NCI-H82 treated with DMSO at 0.1 percent for 48 hours (cell line): ENCODE results near the gene SLC8B1.

Experiments used
- DNase-seq: peaks from one replicate; lab custom pipeline; 2025; ENCODE audit not compliant: unreplicated experiment; lab: John Stamatoyannopoulos, UW

The SLC8B1 gene

GRCh38 chr12:113296557-113297213 lies 38.2 kb downstream of the SLC8B1 start:
- no peak for DNase-seq

GRCh38 chr12:113295886-113296556 lies 38.9 kb downstream of the SLC8B1 start:
- no peak for DNase-seq

DNA sequence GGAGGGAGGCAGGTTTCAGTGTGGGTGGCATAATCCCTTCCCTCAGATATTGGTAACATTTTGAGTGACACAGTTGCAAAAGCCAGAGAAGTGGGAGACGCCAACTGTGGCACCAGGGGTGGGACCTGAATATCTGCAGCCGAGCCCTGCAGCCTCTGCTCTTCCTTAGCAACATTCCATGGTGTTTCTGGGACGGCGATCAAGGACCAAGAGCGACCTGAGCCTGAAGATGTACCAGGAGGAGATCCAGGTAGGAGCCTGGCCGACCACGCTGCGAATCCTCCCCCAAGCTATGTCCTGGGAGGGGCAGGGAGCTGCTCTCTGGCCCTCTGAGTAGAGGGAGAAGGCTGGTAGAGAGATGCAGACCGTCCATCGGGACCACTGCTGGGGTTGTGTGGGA lies 41.8 kb downstream of the SLC8B1 start:
- DNase-seq = no peak

DNA sequence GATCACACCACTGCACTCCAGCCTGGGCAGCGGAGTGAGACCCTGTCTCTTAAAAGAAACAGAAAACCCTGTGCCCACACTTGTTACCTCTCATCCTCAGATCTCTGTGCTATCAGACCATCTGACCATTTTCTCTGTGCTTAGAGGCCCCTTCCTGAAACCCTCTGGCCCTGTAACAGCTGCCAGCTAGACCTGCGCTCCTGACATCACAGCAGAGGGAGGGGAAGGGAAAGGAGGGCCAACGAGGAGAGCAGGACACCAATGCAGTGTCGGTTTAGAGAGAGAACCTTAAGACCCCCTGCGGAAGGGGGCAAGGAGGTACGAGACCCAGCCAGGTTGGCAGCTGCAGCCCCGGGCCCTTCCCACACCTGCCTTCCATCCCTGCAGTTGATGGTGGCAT lies 42.4 kb downstream of the SLC8B1 start:
- DNase-seq = no peak

- DNase-seq = no peak
Measured at GRCh38 chr12:113292091-113292490, 42.8 kb downstream of the SLC8B1 start.

GRCh38 chr12:113291586-113291985 lies 43.3 kb downstream of the SLC8B1 start:
- DNase-seq = no peak

- DNase-seq = no peak
Measured at GRCh38 chr12:113290506-113290905, 44.4 kb downstream of the SLC8B1 start.

- DNase-seq = no peak
Measured at GRCh38 chr12:113289361-113289760, 45.5 kb downstream of the SLC8B1 start.

DNA sequence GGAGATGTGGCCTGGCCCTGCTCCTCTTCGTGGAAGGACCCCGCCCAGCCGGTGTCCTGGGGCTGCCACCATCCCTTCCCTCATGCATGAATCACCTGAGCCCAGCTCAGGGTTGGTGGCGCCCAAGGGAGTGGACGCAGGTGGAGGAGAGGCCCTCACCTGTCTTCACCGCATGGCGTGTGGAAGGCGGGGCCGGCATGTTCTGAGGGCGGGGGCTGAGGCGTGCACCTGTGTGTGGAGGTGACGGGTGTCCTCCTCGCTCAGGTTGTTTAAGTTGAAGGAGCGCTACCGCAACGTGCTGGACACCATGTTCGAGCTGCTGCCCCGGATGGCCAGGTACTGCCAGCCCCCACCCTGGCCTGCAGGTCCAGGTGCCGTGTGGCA lies 47.0 kb downstream of the SLC8B1 start:
- no peak for DNase-seq

- no peak for DNase-seq
Measured at GRCh38 chr12:113287146-113287898, 47.6 kb downstream of the SLC8B1 start.

DNA sequence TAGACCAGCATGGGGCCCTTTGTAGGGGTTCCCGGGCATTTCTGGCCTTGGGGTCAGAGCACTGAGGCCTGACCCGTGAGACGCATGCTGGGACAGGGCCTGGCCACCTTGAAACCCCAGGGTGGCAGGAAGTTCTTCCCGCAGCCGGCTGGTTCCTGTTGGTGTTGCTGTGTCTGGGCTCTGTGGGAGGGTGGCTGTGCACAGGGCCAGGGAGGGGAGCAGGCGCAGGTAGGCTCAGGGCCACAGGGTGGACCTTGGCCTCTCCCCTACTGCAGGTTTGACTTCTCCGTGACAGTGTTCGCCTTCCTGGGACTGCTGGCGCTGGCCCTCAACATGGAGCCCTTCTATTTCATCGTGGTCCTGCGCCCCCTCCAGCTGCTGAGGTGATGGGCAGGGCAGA lies 48.2 kb downstream of the SLC8B1 start:
- DNase-seq = no peak

GRCh38 chr12:113285679-113286610 lies 49.0 kb downstream of the SLC8B1 start:
- DNase-seq = no peak

GRCh38 chr12:113284751-113285150 lies 50.2 kb downstream of the SLC8B1 start:
- no peak for DNase-seq

GRCh38 chr12:113278633-113279032 lies 56.3 kb downstream of the SLC8B1 start:
- DNase-seq = no peak

GRCh38 chr12:113278141-113278540 lies 56.8 kb downstream of the SLC8B1 start:
- no peak for DNase-seq

GRCh38 chr12:113277511-113277910 lies 57.4 kb downstream of the SLC8B1 start:
- no peak for DNase-seq

GRCh38 chr12:113276946-113277500 lies 57.9 kb downstream of the SLC8B1 start:
- DNase-seq = no peak

DNA sequence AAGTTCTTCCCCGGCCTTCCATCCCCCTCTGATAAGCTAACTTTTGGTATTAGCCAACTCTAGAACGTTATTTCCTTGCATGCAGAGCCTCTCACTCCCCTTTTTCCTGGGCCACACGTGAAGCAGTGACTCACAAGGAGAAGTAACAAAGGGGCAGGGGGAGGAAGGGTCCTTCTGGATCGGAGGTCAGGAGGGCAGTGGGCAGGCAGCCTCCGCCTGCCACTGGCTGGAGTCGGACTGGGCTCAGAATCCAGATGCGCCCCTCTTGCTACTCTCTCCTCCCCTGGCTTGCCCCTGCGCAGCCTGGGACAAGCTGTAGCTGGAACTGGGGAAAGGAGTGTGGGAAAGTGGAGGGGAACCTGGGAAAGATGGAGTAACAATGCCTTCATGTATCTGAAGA lies 58.6 kb downstream of the SLC8B1 start:
- DNase-seq = no peak

DNA sequence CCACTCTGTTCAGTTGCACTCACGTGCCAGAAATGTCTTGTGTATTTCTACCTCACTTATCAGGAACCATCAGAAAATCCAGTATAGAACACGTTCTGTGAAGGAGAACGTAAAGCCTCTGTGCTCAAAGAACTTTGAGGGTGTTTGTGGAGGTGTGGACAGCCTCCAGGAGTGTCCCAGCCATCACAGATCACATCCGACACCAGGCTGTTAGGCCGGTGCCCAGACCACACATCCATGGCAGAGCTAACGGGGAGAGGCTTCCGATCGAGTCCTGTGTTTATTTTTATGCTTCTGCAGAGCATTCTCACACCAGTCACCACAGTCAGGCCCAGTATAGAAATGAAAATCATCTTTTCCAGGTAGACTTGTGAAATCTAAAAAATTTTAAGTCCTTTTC lies 60.1 kb downstream of the SLC8B1 start:
- DNase-seq = no peak

DNA sequence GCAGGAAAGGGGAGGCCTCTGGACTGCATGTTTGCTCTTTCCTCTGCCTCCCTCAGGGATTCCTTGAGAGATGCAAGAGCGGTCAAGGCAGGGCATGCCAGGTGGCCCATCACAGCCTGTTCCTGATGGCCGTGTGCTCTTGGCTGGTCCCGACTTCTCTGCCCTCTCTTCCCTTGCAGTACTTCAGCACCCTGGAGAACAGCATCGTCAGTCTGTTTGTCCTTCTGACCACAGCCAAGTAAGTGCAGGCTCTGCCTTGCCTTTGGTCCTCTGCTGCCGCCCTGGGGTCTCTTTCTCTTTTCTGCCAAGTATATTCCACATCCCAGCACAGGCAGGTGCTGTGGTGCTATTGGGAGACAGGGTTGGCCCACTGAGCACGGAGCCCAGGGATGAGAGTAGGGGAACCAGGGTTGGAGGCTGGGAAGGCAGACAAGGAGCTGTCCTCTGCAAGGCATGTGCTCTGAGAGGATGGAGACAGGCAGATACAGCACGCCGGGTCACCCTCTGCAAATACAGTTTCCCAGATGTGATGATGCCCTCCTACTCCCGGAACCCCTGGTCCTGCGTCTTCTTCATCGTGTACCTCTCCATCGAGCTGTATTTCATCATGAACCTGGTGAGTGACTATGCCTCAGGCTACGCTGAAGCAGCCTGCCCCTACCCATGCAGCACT lies 61.7 kb downstream of the SLC8B1 start:
- no peak for DNase-seq
